Suprapubic skin (tissue), 4 donors: ENCODE results near the gene OXT. TPM values are rescaled to one million over a fixed set of nuclear protein-coding genes. Genes with fewer than 3 reads are reported as not detected.

Source experiments
- DNase-seq, 2 donors: peaks; one replicate each; pipeline ENCODE4 v3.0.0-alpha.2; 2019; ENCODE audit warnings: low spot score in 2 of 2
- H3K27ac ChIP-seq: fragments of 200-600 bp; sonication (generic); one replicate; pipeline ENCODE4 v1.5.1; 2019
- H3K27me3 ChIP-seq: fragments of 200-600 bp; sonication (generic); one replicate; pipeline ENCODE4 v1.5.1; 2019
- H3K36me3 ChIP-seq: fragments of 200-600 bp; sonication (generic); one replicate; pipeline ENCODE4 v1.5.1; 2019
- H3K4me1 ChIP-seq: fragments of 200-600 bp; sonication (generic); one replicate; pipeline ENCODE4 v1.5.1; 2019
- H3K4me3 ChIP-seq: fragments of 200-600 bp; sonication (generic); one replicate; pipeline ENCODE4 v1.5.1; 2019; ENCODE audit warnings: mild to moderate bottlenecking
- H3K9me3 ChIP-seq: fragments of 200-600 bp; sonication (generic); one replicate; pipeline ENCODE4 v1.5.1; 2019
- CTCF ChIP-seq, 2 donors: fragments of 200-600 bp in 1 of 2; fragments of 450-650 bp in 1 of 2; sonication (generic) in 1 of 2; IDR thresholded peaks; one replicate each; pipeline ENCODE4 v1.5.1; 2016 to 2019; ENCODE audit warnings: antibody characterized with exemption in 2 of 2, mild to moderate bottlenecking in 1 of 2, moderate library complexity in 1 of 2
- EP300 ChIP-seq: sonication (generic); formaldehyde crosslinking; IDR thresholded peaks from one replicate; pipeline ENCODE4 v1.6.1; 2017; ENCODE audit warnings: antibody characterized with exemption
- POLR2A ChIP-seq, 2 donors: fragments of 450-650 bp; IDR thresholded peaks; one replicate each; pipeline ENCODE4 v1.6.1; 2017; ENCODE audit warnings: antibody characterized with exemption in 2 of 2, mild to moderate bottlenecking in 2 of 2, moderate library complexity in 2 of 2
- POLR2AphosphoS5 ChIP-seq, 3 donors: sonication (generic); formaldehyde crosslinking; IDR thresholded peaks; one replicate each; pipeline ENCODE4 v1.6.1; 2017; ENCODE audit warnings: antibody characterized with exemption in 3 of 3
- WGBS: methylation state at CpG from one replicate; pipeline ENCODE4 v1.1.5; 2018; 5-methylcytosine and 5-hydroxymethylcytosine counted together
- total RNA-seq, 4 donors: library from RNA; depleted of rRNA; stranded (reverse); fragments of >200 nt; gene quantifications; one replicate each; pipeline ENCODE4 v1.1.0, GENCODE V29; 2016

Gene OXT
- total RNA-seq, 4 donors from 2014 or later = 2.0 TPM; not detected in 3

- Histone ChIP-seq H3K4me3 (no peak overlapping the region), H3K27ac (no peak overlapping the region), H3K4me1 (peaks cover 14% of the 10 kb centered on the region), H3K27me3 (peaks cover 45% of the 10 kb centered on the region), H3K36me3 (no peaks in the 10 kb centered on the region), H3K9me3 (no peaks in the 10 kb centered on the region)
- WGBS = no CpG with 5 or more reads among the region's 8 CpGs
- no peak for DNase-seq
- TF ChIP-seq POLR2A (IDR thresholded peaks at IDR 0.05) (no peak), POLR2AphosphoS5 (IDR thresholded peaks at IDR 0.05) (no peak), EP300 (no peak), CTCF (IDR thresholded peaks at IDR 0.05) (no peak)
These were observed 14.2 kb downstream of the OXT start for GRCh38 chr20:3085571-3086072.

- 89% methylated on average over 7 of the region's 7 CpGs for WGBS
- peaks cover 43% of the 10 kb centered on the region for H3K27me3 ChIP-seq
- H3K4me3 ChIP-seq = no peak overlapping the region
- no peaks in the 10 kb centered on the region for H3K36me3 ChIP-seq
- TF ChIP-seq CTCF (IDR thresholded peaks at IDR 0.05) (no peak), POLR2AphosphoS5 (IDR thresholded peaks at IDR 0.05) (no peak), EP300 (no peak), POLR2A (IDR thresholded peaks at IDR 0.05) (no peak)
- no peaks in the 10 kb centered on the region for H3K9me3 ChIP-seq
- DNase-seq = no peak
- no peak overlapping the region for H3K27ac ChIP-seq
- H3K4me1 ChIP-seq = peaks cover 11% of the 10 kb centered on the region
These were observed 16.6 kb downstream of the OXT start for GRCh38 chr20:3088031-3088430.

- 23% methylated on average over 1 of the region's 1 CpG for WGBS
- H3K4me1 ChIP-seq = peaks cover 12% of the 10 kb centered on the region
- H3K36me3 ChIP-seq = no peaks in the 10 kb centered on the region
- H3K9me3 ChIP-seq = no peaks in the 10 kb centered on the region
- H3K27ac ChIP-seq = no peak overlapping the region
- DNase-seq = no peak
- no peak overlapping the region for H3K4me3 ChIP-seq
- peaks cover 43% of the 10 kb centered on the region for H3K27me3 ChIP-seq
- TF ChIP-seq EP300 = no peak
- no peak for TF ChIP-seq CTCF (IDR thresholded peaks at IDR 0.05)
- no peak for TF ChIP-seq POLR2A (IDR thresholded peaks at IDR 0.05)
- no peak for TF ChIP-seq POLR2AphosphoS5 (IDR thresholded peaks at IDR 0.05)
These were observed 19.1 kb downstream of the OXT start for GRCh38 chr20:3090565-3090964.

GRCh38 chr20:3092611-3093379 is 21.4 kb downstream of the OXT start:
- no peak for DNase-seq

More at GRCh38 chr20:3092611-3093379, 21.4 kb downstream of the OXT start:
- 12% methylated on average over 37 of the region's 81 CpGs for WGBS
- Histone ChIP-seq H3K4me3 (peak overlapping the region; percentile 43), H3K36me3 (no peaks in the 10 kb centered on the region), H3K27ac (no peak overlapping the region), H3K4me1 (peaks cover 12% of the 10 kb centered on the region), H3K9me3 (no peaks in the 10 kb centered on the region), H3K27me3 (peaks cover 43% of the 10 kb centered on the region)
- no peak for TF ChIP-seq POLR2AphosphoS5 (IDR thresholded peaks at IDR 0.05)
- TF ChIP-seq EP300 = no peak
- TF ChIP-seq CTCF (IDR thresholded peaks at IDR 0.05) = no peak
